RCC 7860 (cell line): Measurements from ENCODE around the gene ZIC5.
"Not testable (repeated sequence)": the region's sequence is repeated elsewhere in the genome, so short reads cannot be mapped to it uniquely, and the experiment has no call there.

Source experiments
- DNase-seq: peaks from one replicate; pipeline ENCODE4 v3.0.0-alpha.2; 2015; ENCODE audit warnings: low spot score
- FAIRE-seq: peaks from 2 replicates; lab custom pipeline; 2012; peaks lifted over from hg19 to GRCh38; lab: Jason Lieb, UNC

ZIC5 gene

GRCh38 chr13:99961636-99962035 is 9.9 kb downstream of the ZIC5 start:
- DNase-seq: no peak
- no peak for FAIRE-seq

- FAIRE-seq (no peak), DNase-seq (no peak)
These were observed 10.8 kb downstream of the ZIC5 start for GRCh38 chr13:99960663-99961311.

- DNase-seq (no peak), FAIRE-seq (no peak)
These were observed 11.9 kb downstream of the ZIC5 start for GRCh38 chr13:99959540-99960230.

GRCh38 chr13:99959127-99959539 is 12.4 kb downstream of the ZIC5 start:
- FAIRE-seq (no peak), DNase-seq (no peak)

DNA sequence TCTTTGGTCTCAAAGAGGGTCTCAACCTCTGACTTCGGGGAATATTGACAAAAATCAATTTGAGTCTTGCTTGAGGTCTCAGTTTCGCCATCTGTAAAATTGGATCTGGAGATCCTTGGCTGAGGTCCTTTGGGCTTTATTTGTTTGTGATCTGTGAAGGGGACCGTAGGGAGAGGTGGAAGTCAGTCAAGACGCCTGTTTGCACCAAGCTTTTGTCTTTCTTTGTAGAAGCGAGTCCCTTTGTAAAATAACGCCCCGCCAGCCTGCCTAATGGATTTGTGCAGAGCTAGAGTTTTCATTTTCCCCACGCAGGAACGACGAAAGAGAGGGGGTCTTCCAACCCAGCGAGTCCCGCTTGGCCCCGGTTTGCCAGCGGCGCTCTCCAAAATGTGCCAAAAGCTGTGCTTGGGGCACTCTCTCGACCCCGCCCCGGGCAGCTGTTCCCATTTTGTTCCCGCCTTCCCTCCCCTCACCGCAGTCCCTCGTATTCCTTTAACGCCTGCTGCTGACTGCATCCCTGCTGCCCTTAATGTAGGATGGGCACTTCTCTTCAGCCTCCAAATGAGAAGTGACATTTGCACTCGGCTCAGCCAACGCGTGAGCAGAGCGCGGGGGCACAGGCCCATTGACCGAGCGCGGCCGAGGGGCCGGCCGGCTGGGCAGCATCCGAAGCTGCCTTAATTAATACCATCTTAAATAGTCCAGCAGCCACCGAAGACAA is 13.0 kb downstream of the ZIC5 start:
- no peak for DNase-seq
- no peak for FAIRE-seq

DNA sequence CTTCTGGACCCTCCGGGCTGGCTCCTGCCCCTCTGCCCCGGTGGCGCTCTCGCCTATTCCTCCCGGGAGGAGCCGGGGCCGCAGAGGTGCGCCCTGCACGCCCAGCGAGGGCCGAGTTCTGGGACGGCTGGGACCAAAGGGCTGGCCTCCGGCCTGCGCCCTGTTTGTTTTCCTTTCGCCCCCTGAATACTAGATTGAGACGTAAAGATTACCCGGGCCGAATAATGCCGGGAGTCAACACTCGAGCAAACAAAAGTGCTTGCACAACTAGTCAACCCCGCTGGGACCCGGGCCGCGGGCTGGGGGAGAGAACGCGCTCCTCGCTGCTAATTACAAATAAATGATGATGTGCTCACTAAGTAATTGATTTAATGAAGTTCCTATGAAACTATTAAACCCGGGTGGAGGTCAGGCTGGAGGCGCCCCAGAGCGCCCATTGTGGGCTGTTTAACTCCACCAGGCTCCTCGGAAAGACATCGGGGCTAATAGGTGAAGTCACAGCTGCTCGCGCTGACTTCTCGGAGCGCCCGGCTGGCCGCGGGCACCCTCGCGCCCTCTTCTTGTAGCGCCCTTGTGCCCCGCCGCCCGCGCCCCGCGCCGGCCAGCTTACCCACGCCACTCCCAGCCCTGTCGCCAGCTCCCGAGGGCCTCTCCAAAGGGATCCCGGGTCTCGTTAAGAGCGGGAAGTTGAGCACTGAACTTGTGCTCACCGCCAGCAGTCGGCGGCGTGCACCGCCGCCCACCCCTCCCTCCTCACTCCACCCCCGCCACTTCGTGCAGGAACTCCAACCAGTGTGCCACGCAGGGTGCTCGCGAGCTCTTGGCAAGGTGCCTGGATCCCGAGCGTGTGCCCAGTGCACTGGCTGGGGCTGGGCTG is 14.9 kb downstream of the ZIC5 start:
- DNase-seq: no peak
- FAIRE-seq: no peak

DNA sequence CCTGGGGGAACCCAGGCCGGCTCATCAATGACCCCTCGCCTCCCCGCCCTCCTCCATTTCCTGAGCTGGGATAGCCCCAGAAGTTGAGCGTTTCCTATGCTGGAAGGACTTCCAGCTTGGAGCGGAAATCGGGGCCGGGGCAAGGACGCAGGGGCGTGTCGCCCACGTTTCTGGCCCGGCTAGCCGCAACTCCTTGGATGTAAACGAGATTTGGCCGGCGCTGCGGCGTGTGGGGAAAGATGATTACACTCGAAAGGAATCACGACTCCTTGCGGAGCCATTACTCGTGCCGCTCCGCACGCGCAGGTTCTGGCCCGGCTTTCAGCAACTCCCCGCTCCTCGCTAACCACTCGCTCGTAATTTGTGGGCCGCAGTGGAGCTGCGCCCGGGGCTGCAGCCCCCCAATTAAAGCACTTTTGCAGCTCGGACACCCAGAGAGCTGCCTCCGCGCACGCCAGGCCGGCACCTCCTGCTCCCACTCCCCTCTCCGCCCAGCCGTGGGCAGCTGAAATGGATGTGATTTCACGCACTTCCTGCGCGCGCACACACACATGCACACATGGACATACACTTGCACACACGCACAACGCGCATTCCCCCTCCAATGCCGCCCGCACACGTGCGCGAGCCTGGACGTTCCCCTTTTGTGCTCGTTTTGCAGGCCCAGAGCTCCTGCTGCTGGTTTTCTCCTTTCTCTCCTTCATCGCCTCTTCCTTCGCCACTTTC is 15.7 kb downstream of the ZIC5 start:
- FAIRE-seq (no peak), DNase-seq (no peak)

GRCh38 chr13:99955107-99955746 is 16.3 kb downstream of the ZIC5 start:
- FAIRE-seq: no peak

DNA sequence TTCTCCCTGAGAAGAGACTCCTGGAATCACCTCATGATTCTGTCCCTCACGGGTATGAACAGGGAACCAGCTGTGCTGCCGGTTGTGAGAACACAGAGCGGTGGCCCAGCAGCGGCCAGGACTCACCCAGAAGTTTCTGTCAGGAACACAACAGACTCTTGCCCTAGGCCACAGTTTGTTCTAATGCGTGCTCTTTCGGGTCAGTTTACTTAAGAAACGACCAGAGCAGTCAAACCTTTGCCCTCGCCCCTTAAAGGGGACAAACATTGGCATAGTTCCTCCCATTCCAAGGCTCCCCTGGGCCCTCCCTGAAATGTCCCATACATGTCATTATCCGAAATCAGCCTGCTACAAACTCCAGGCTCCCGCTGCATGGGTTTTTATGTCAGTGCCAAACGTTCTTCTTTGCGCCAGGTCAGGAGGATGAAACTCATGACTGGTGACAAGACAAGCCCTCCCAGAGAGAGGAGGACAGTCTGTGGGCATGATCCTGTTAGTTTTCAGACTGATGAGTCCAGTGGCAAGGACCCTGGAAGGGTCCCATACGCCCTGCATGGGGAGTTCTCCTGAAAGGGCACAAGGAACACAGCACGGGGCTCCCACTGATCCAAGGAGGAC is 18.3 kb downstream of the ZIC5 start:
- no peak for DNase-seq
- no peak for FAIRE-seq

More at GRCh38 chr13:99955107-99955746, 16.3 kb downstream of the ZIC5 start:
- no peak for DNase-seq

GRCh38 chr13:99951666-99952065 is 19.9 kb downstream of the ZIC5 start:
- not testable (repeated sequence) for FAIRE-seq, DNase-seq

- FAIRE-seq (no peak), DNase-seq (peak; percentile 5)
These were observed 21.7 kb downstream of the ZIC5 start for GRCh38 chr13:99949679-99950413.

- no peak for FAIRE-seq
- DNase-seq: no peak
These were observed 22.5 kb downstream of the ZIC5 start for GRCh38 chr13:99948907-99949678.

GRCh38 chr13:99948411-99948810 is 23.2 kb downstream of the ZIC5 start:
- no peak for FAIRE-seq

GRCh38 chr13:99947666-99948065 is 23.9 kb downstream of the ZIC5 start:
- no peak for FAIRE-seq
- DNase-seq: no peak

More at GRCh38 chr13:99948411-99948810, 23.2 kb downstream of the ZIC5 start:
- no peak for DNase-seq

DNA sequence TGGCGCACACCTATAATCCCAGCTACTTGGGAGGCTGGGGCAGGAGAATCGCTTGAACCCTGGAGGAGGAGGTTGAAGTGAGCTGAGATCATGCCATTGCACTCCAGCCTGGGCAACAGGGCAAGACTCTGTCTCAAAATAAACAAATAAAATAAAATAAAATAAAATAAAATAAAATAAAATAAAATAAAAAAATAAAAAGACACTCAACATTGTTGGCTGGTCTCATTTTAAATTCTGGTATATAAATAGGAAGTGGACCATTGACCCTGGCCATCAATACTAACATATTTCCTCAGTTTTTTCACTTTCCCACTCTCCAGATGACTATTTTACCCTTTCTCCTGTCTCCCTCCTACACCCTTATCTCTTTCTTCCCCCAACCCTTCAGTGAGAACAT is 26.1 kb downstream of the ZIC5 start:
- FAIRE-seq, DNase-seq: not testable (repeated sequence)

DNA sequence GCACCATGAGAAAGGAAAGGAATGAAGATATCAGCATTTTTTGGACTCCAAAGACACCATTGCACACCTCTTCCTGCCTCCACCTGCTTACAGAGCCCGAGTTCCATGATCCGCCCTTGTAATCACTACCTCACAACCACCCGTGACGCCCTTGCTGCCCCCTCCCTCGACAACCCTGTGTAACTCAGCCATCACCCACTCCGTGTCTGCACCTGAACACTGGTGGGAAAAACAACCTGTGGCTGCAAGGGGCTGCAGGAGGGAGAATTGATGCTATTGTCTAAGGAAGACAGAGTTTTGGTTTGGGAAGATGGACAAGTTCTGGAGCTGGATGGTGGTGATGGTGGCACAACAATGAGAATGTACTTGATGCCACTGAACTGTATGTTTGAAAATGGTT is 27.0 kb downstream of the ZIC5 start:
- FAIRE-seq (no peak), DNase-seq (no peak)

- FAIRE-seq: no peak
- no peak for DNase-seq
These were observed 27.5 kb downstream of the ZIC5 start for GRCh38 chr13:99944102-99944501.

DNA sequence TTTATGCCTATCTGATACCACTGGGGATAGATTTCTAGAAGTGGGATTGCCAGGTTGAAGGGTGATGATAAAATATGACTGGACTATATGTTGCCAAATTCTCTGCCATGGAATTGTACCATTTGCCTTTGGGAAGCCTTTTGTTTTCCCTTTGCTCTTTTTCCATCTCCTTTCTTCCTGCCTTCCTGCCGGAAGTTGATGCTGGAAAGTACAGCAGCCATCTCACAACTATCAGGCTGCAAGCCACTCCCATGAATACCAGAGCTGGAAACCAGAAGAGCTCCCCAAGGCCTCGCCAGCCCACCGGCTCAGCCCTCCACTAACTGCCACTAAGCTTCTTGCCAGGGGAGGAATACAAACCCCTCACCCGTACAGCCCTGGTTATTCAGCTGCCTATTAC is 29.7 kb downstream of the ZIC5 start:
- no peak for DNase-seq
- no peak for FAIRE-seq
